Left lung (tissue), 14 donors: ENCODE results near the gene FGF1. TPM values are rescaled to one million over a fixed set of nuclear protein-coding genes. Genes with fewer than 3 reads are reported as not detected.

Source experiments
- ATAC-seq: fragments of 200-7000 bp; cut with Tn5 transposase; one replicate; pipeline ENCODE4 v1.9.1; 2020; ENCODE audit warnings: moderate library complexity
- DNase-seq, 4 donors: peaks; one replicate each; pipeline ENCODE4 v3.0.0-alpha.2; 2013 to 2020
- H3K27ac ChIP-seq, 2 donors: fragments of 200-600 bp; sonication (generic) in 1 of 2; one replicate each; pipeline versions ENCODE4 v1.5.0 to v1.8.0; 2020 to 2021
- H3K27me3 ChIP-seq, 2 donors: fragments of 200-600 bp; sonication (generic) in 1 of 2; one replicate each; pipeline versions ENCODE4 v1.5.0 to v1.8.0; 2020 to 2021
- H3K36me3 ChIP-seq, 2 donors: fragments of 200-600 bp; sonication (generic) in 1 of 2; one replicate each; pipeline versions ENCODE4 v1.5.0 to v1.8.0; 2020 to 2021
- H3K4me1 ChIP-seq, 2 donors: fragments of 200-600 bp; one replicate each; pipeline ENCODE4 v1.8.0; 2021
- H3K4me3 ChIP-seq, 2 donors: fragments of 200-600 bp; sonication (generic) in 1 of 2; one replicate each; pipeline versions ENCODE4 v1.5.0 to v1.8.0; 2020 to 2021; ENCODE audit warnings: mild to moderate bottlenecking in 1 of 2
- H3K9me3 ChIP-seq, 2 donors: fragments of 200-600 bp; sonication (generic) in 1 of 2; one replicate each; pipeline versions ENCODE4 v1.5.0 to v1.8.0; 2020 to 2021
- CTCF ChIP-seq, 2 donors: fragments of 200-600 bp; sonication (generic) in 1 of 2; IDR thresholded peaks; one replicate each; pipeline versions ENCODE4 v1.5.0 to v1.8.0; 2021; ENCODE audit warnings: antibody characterized with exemption in 2 of 2
- intact Hi-C, 2 donors: fragments of 100-400 bp; cut with DNase I; formaldehyde crosslinking; loops; one replicate each; pipeline versions ENCODE4 v1.11.2 to v1.14.2; 2022
- long read RNA-seq, 12 donors: library from polyadenylated mRNA in 2 of 12; unstranded in 2 of 12; transcript quantifications; one replicate each; pipeline ENCODE4 v2.0.0 and lab custom pipeline, GENCODE V29; 2019 to 2026
- polyA plus RNA-seq, 6 donors: library from polyadenylated mRNA; unstranded; fragments of 120-200 nt; gene quantifications; one replicate each; pipeline ENCODE4 v1.2.1, GENCODE V29; 2013; ENCODE audit not compliant: insufficient read length in 6 of 6
- total RNA-seq, 2 donors: library from RNA; stranded (reverse); fragmentation: NEBNext Ultra II Directional; extraction: Animal tissue kit (Norgen Biotek cat#: 25700); gene quantifications; one replicate each; pipeline ENCODE4 v1.2.1, GENCODE V29; 2021
- donor health status: DM: no; HTN: yes; CAD: no.
- donor health status: DM: no; HTN: no; CAD: no.

FGF1 gene
- total RNA-seq (1 to 10 TPM in 1 of 2 donors, under 1 TPM in 1; 0.41 to 1.2 TPM), polyA plus RNA-seq (1 to 10 TPM in 5 of 6 donors, under 1 TPM in 1; 0.86 to 1.9 (median 1.5) TPM)
- long read RNA-seq, donor 1 = 0 reads
- long read RNA-seq, donor 2 = 0 reads
- long read RNA-seq, donor 3 = 0 reads
- long read RNA-seq, donor 4 = 0 reads
- long read RNA-seq, donor 5 = 0 reads
- long read RNA-seq, donor 6 = 0 reads
- long read RNA-seq, donor 7 = 0 reads
- long read RNA-seq, donor 8 = 0 reads
- long read RNA-seq, donor 9 = 0 reads
- long read RNA-seq, donor 10 = 0 reads
- long read RNA-seq, donor 11, full-length matches to known transcripts = 15 of 15 reads
- long read RNA-seq, donor 11, partial matches to known transcripts = 0 of 15 reads
- long read RNA-seq, donor 11, other reads (novel, unspliced or antisense) = 0 of 15 reads
- long read RNA-seq, donor 12 = 0 reads

GRCh38 chr5:142685418-142686209 is at the start of gene FGF1:
TSS of gene FGF1 (minus strand) at chr5:142686090. CDS start at chr5:142614127, 71,963 bp downstream.
- Histone ChIP-seq H3K9me3 (no peaks in the 10 kb centered on the region), H3K27me3 (no peaks in the 10 kb centered on the region), H3K4me3 (no peak within 1 kb of the TSS), H3K36me3 (no peaks in the 10 kb centered on the region), H3K4me1 (peaks cover 0 to 3% of the 10 kb centered on the region in 2 donors), H3K27ac (peak within 1 kb of the TSS in 1 of 2 donors; percentile 31)
- DNase-seq (no peak), ATAC-seq (peak; percentile 36)
- intact Hi-C loops = no loop called here
- no peak for TF ChIP-seq CTCF (IDR thresholded peaks at IDR 0.05)

DNA sequence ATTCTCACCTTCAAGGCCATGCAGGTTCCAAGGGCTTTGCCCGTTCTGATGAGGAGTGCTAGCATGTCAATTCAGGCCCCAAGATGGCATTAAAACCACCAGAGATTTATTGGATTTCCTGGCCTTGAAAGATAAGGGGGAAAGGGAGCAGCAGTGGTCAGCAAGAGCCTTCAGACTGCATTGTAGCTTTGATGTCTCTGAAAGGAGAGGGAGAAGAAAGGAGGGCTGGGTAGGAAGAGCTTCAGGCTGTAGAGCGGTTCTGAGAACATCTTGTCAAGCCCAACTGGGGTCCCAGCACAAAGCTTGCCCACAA is 41.8 kb upstream of the FGF1 start:
- no peak for DNase-seq
- Histone ChIP-seq H3K36me3 (no peaks in the 10 kb centered on the region), H3K27me3 (no peaks in the 10 kb centered on the region), H3K9me3 (no peaks in the 10 kb centered on the region), H3K27ac (no peak overlapping the region), H3K4me1 (peaks cover 0 to 25% of the 10 kb centered on the region in 2 donors), H3K4me3 (no peak overlapping the region)
- ATAC-seq = no peak
- no peak for TF ChIP-seq CTCF (IDR thresholded peaks at IDR 0.05)
- intact Hi-C loops = no loop called here

DNA sequence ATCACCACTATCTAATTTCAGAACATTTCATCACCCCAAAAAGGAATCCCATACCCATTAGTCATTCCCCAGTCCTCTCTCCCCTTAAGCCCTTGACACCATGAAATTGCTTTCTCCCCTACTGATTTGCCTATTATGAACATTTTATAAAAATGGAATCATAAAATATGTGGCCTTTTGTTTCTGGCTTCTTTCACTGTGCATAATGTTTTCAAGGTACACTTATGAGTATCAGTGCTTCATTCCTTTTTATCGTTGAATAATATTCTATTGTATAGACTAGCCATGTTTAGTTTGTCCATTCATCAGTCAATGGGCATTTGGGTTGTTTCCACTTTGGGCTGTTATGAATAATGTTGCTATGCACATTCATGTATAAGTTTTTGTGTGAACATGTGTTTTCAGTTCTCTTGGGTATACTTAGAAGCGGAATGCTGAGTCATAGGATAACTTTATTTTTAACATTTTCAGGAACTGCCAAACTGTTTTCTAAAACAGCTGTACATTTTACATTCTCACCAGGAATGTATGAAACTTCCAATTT is 40.4 kb upstream of the FGF1 start:
- peak overlapping the region; percentile 8 to 58 for H3K27ac ChIP-seq
- DNase-seq (no peak), ATAC-seq (peak; percentile 35)

DNA sequence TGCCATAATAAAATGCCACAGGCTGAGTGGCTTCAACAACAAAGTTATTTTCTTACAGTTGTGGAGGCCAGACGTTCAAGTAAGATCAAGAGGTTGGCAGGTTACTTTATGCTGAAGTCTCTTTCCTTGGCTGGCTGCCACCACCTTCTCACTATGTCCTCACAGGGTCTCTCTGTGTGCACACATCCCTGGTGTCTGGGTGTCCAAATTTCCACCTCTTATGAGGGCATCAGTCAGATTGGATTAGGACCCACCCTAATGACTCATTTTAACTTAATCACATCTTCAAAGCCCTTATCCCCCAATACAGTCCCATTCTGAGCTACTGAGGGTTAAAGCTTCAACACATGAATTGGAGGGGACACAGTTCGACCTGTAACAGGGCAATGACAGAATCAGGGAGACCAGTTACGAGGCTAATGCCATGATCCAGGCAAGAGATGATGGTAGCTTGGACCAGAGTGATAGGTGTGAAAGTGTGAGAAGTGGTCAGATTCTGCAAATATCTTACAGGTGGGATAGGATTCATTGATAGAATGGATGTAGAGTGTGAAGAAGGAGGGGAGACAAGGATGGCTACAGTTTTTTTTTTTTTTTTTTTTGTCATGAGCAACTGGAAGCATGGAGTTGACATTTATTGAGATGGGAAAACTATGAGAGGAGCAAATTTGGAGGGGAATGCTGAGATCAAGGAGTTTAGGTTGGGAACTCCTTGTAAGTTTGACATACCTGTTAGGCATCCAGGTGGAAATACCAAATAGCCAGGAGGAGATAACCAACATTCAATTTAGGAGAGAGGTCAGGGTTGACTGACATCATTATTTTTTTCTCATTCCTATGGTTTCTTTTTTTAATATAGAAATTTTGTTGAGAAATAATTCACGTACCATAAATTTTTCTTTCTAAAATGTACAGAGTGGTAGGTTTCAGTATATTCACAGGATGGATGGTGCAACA is 39.6 kb upstream of the FGF1 start:
- Histone ChIP-seq H3K27ac (peak overlapping the region in 1 of 2 donors; percentile 58), H3K27me3 (no peaks in the 10 kb centered on the region), H3K36me3 (no peaks in the 10 kb centered on the region), H3K4me3 (no peak overlapping the region), H3K9me3 (no peaks in the 10 kb centered on the region), H3K4me1 (peaks cover 0 to 25% of the 10 kb centered on the region in 2 donors)
- DNase-seq = no peak
- ATAC-seq = no peak
- intact Hi-C loops = no loop called here
- no peak for TF ChIP-seq CTCF (IDR thresholded peaks at IDR 0.05)

More for the DNA sequence above, 40.4 kb upstream of the FGF1 start:
- no peak for TF ChIP-seq CTCF (IDR thresholded peaks at IDR 0.05)
- Histone ChIP-seq H3K4me3 (no peak overlapping the region), H3K36me3 (no peaks in the 10 kb centered on the region), H3K4me1 (peaks cover 0 to 25% of the 10 kb centered on the region in 2 donors), H3K27me3 (no peaks in the 10 kb centered on the region), H3K9me3 (no peaks in the 10 kb centered on the region)
- intact Hi-C loops = no loop called here
